Tibial nerve (tissue), 3 donors: ENCODE data around the gene ETS2.

Source experiments
- CTCF ChIP-seq, 5 experiments: fragments of 200-600 bp in 3 of 5; fragments of 450-650 bp in 2 of 5; sonication (generic) in 3 of 5; IDR thresholded peaks; one replicate each; pipeline ENCODE4 v1.5.1; 2016 to 2019; ENCODE audit warnings: antibody characterized with exemption in 5 of 5, mild to moderate bottlenecking in 3 of 5, moderate library complexity in 2 of 5
- POLR2A ChIP-seq, 2 donors: fragments of 450-650 bp; IDR thresholded peaks; one replicate each; pipeline ENCODE4 v1.6.1; 2017; ENCODE audit warnings: antibody characterized with exemption in 2 of 2, mild to moderate bottlenecking in 2 of 2, moderate library complexity in 2 of 2

DNA sequence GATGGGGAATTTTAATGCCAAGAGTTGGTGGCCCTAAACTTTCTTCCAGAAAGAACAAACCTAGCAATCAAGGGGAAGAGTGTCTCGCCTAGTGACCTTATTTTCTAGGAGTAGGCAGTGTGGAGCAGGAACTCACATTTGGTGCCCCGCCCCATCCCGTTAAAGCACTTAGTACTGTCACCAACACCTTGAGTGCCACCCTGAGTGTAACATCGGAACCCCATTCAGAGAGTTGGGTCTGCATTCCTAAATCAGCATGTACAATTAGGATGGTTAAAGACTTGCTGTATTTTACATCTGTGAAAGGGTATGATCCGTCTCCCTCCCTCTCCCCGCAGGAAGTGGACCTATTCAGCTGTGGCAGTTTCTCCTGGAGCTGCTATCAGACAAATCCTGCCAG is 15.5 kb downstream of the ETS2 start:
- no peak for TF ChIP-seq CTCF (IDR thresholded peaks at IDR 0.05)
- no peak for TF ChIP-seq POLR2A (IDR thresholded peaks at IDR 0.05)
